HepG2 (cell line): ENCODE data around the gene TOR2A. TPM values are rescaled to one million over a fixed set of nuclear protein-coding genes. Genes with fewer than 3 reads are reported as not detected.

Source experiments
- ATAC-seq: fragments of 200-7000 bp; cut with Tn5 transposase; 3 replicates; pipeline ENCODE4 v1.9.1; 2020; ENCODE audit warnings: mild to moderate bottlenecking, moderate library complexity
- BruUV-seq: library from RNA; stranded (reverse); fragments of 400-500 nt; replicated peaks from 2 replicates; lab custom pipeline; 2021; lab: Mats Ljungman, UMichigan
- CTCF ChIA-PET: fragments of 300-600 bp; formaldehyde crosslinking; extraction: SDS; loops from one replicate; lab custom pipeline; 2021; ENCODE audit warnings: low total read pairs, inconsistent platforms, low intra/inter-chr PET ratio; lab: Yijun Ruan, JAX
- POLR2A ChIA-PET: fragments of 350-600 bp; sonication (Branson Sonifier 250); formaldehyde crosslinking; loops from one replicate; lab custom pipeline; 2020; ENCODE audit warnings: antibody characterized with exemption, inconsistent platforms; lab: Yijun Ruan, JAX
- DNase-seq: peaks from one replicate; pipeline ENCODE4 v3.0.0-alpha.2; 2015; ENCODE audit warnings: low spot score
- FAIRE-seq: peaks from 3 replicates; lab custom pipeline; 2011; peaks lifted over from hg19 to GRCh38; lab: Jason Lieb, UNC
- H2AFZ ChIP-seq: one replicate; pipeline ENCODE4 v1.6.1; 2011; ENCODE audit warnings: low read length, inconsistent platforms
- H3K27ac ChIP-seq: fragments of 300-600 bp; 3 replicates; pipeline ENCODE4 v1.8.0; 2011; ENCODE audit warnings: mixed run types, mild to moderate bottlenecking, mixed read lengths, low read length, inconsistent platforms; ENCODE audit not compliant: insufficient read depth; ENCODE audit errors: extremely low read length
- H3K27me3 ChIP-seq, 2 experiments: fragments of 200-600 bp in 1 of 2; 2 replicates in 1 of 2; 3 replicates in 1 of 2; pipeline versions ENCODE4 v1.6.0 to v1.8.0; 2011; ENCODE audit warnings: low read length in 2 of 2, mild to moderate bottlenecking in 2 of 2, moderate library complexity in 2 of 2, inconsistent platforms in 1 of 2; ENCODE audit not compliant: insufficient read depth in 2 of 2, control insufficient read depth in 1 of 2
- H3K36me3 ChIP-seq, 2 experiments: fragments of 200-600 bp in 1 of 2; replicated peaks in 1 of 2; 2 replicates in 1 of 2; 3 replicates in 1 of 2; pipeline versions ENCODE4 v1.5.1 to v1.8.0; 2011; ENCODE audit warnings: low read length in 2 of 2, inconsistent platforms in 1 of 2; ENCODE audit not compliant: insufficient read depth in 2 of 2, control insufficient read depth in 1 of 2
- H3K4me1 ChIP-seq: 2 replicates; pipeline ENCODE4 v1.5.1; 2012; ENCODE audit warnings: low read length, inconsistent platforms; ENCODE audit not compliant: insufficient read depth
- H3K4me2 ChIP-seq: 2 replicates; pipeline ENCODE4 v1.6.0; 2011; ENCODE audit warnings: low read depth, low read length, inconsistent platforms
- H3K4me3 ChIP-seq, 3 experiments: fragments of 200-600 bp in 1 of 3; sonication (generic), shearing (Covaris generic) in 1 of 3; replicated peaks in 1 of 3; 2 replicates each; pipeline ENCODE4 v1.5.1; 2011 to 2016; ENCODE audit warnings: low read length in 3 of 3, inconsistent platforms in 2 of 3, low read depth in 2 of 3, mild to moderate bottlenecking in 2 of 3, control low read depth in 1 of 3, mixed read lengths in 1 of 3; ENCODE audit not compliant: insufficient read depth in 1 of 3
- H3K79me2 ChIP-seq: one replicate; pipeline ENCODE4 v1.6.1; 2011; ENCODE audit warnings: low read length, inconsistent platforms; ENCODE audit not compliant: insufficient read depth
- H3K9ac ChIP-seq: 2 replicates; pipeline ENCODE4 v1.6.0; 2011; ENCODE audit warnings: mild to moderate bottlenecking, low read depth, low read length, inconsistent platforms; ENCODE audit not compliant: insufficient read depth
- H3K9me3 ChIP-seq: 2 replicates; pipeline ENCODE4 v1.5.1; 2012; ENCODE audit warnings: mild to moderate bottlenecking, low read length
- H4K20me1 ChIP-seq: 2 replicates; pipeline ENCODE4 v1.6.0; 2011; ENCODE audit warnings: inconsistent platforms, mild to moderate bottlenecking, low read length, moderate library complexity; ENCODE audit not compliant: insufficient read depth
- GATA4 ChIP-seq: sonication (generic); IDR thresholded peaks from 2 replicates; pipeline ENCODE4 v1.6.1; 2016; ENCODE audit warnings: antibody characterized with exemption, low read depth, borderline replicate concordance
- HOXA9 ChIP-seq: sonication (generic); formaldehyde crosslinking; IDR thresholded peaks from 2 replicates; pipeline ENCODE4 v1.8.1; 2022; ENCODE audit warnings: missing genetic modification reagents, mild to moderate bottlenecking, moderate library complexity, borderline replicate concordance
- MNT ChIP-seq: fragments of 450-650 bp; IDR thresholded peaks from 2 replicates; pipeline ENCODE4 v1.6.1; 2016
- NCOA2 ChIP-seq: sonication (generic); formaldehyde crosslinking; IDR thresholded peaks from 2 replicates; pipeline ENCODE4 v1.8.0; 2022; ENCODE audit warnings: inconsistent platforms
- ZBTB1 ChIP-seq: sonication (generic); formaldehyde crosslinking; IDR thresholded peaks from 2 replicates; pipeline ENCODE4 v1.4.0; 2020; ENCODE audit warnings: missing genetic modification reagents, borderline replicate concordance
- ZNF407 ChIP-seq: sonication (generic); formaldehyde crosslinking; IDR thresholded peaks from one replicate; pipeline ENCODE4 v1.5.1; 2020; ENCODE audit warnings: mild to moderate bottlenecking, missing genetic modification reagents; ENCODE audit errors: not compliant biosample characterization
- ZNF550 ChIP-seq: sonication (generic); formaldehyde crosslinking; IDR thresholded peaks from 2 replicates; pipeline ENCODE4 v1.4.0; 2020; ENCODE audit warnings: mild to moderate bottlenecking, missing genetic modification reagents, borderline replicate concordance
- ZNF670 ChIP-seq: sonication (generic); formaldehyde crosslinking; IDR thresholded peaks from 2 replicates; pipeline ENCODE4 v1.8.0; 2022; ENCODE audit warnings: mild to moderate bottlenecking, missing genetic modification reagents, borderline replicate concordance
- WGBS: methylation state at CpG from one replicate; pipeline ENCODE4 v1.1.6; 2017; ENCODE audit warnings: low lambda C conversion rate; 5-methylcytosine and 5-hydroxymethylcytosine counted together
- in situ Hi-C: cut with HindIII; loops from 2 replicates; pipeline ENCODE4 v1.10.0; 2017; ENCODE audit warnings: low pct_unique_long_range_greater_than_20kb; ENCODE audit not compliant: extremely low pct_ligation_motif_present
- intact Hi-C: fragments of 100-400 bp; cut with micrococcal nuclease; formaldehyde crosslinking; loops from one replicate; pipeline ENCODE4 v1.10.0; 2022; ENCODE audit not compliant: unreplicated experiment
- polyA plus RNA-seq, 8 experiments: library from polyadenylated mRNA; depleted of rRNA in 3 of 8; stranded (reverse) in 7 of 8; unstranded in 1 of 8; fragments of >200 nt; fragmentation: Illumina TruSeq in 4 of 8; extraction: Trizol in 4 of 8; gene quantifications; 2 replicates each; pipeline versions ENCODE4 v1.2.1 to v1.2.3, GENCODE V29; 2011 to 2016; ENCODE audit warnings: low read depth in 4 of 8, missing spikeins in 1 of 8, mixed read lengths in 1 of 8; ENCODE audit not compliant: insufficient read depth in 1 of 8
- total RNA-seq, 5 experiments: library from RNA; depleted of rRNA; stranded (reverse); fragments of >200 nt; fragmentation: Illumina TruSeq; extraction: Trizol; gene quantifications; 2 replicates each; pipeline ENCODE4 v1.2.3, GENCODE V29; 2016; ENCODE audit warnings: low read depth in 1 of 5
- TF ChIP-seq, protein P1 (sequence below): sonication (generic); formaldehyde crosslinking; IDR thresholded peaks from 2 replicates; pipeline ENCODE4 v1.4.0; 2020; ENCODE audit warnings: missing genetic modification reagents

TOR2A gene
- total and polyA plus RNA-seq, 2 of the 13 experiments (the other 11 are each of a cell fraction or from before 2014, with no cell fraction given), result 3.5 to 7.2 TPM

DNA sequence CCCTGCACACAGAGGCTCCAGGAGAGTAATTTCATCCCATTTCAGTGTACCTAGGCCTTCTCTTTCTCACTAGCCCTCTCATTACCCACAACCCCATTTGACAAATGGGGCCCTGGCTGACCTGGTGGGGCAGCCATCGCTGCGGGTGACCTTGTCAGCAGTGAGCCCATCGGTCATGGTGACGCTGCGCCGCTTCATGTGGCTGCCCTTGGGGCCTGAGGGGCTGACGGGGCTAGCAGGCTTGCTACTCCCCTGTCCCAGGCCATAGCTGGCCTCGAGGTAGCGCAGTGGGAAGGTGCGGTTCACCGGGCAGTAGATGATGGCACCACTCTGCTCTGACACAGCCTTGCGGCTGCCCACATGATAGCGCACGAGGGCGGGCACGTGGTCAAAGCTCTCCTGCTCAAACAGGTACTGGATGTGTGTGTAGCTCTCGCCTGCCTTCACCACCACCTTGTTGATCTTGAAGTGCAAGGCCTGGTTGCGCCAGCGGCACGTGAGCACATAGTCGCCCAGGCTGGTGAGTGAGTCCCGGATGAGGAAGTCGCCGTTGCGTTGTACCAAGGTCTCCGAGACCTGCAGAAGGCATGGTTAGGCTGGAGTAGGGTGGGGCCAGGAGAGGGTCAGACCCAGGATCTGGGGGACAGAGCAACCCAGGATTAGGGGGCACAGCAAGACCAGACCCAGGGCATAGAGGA, 14.1 kb upstream of the TOR2A start:
- ChIA-PET CTCF (no interaction called here), POLR2A (no interaction called here)
- Histone ChIP-seq H3K4me2 (no peak overlapping the region), H3K9ac (no peak overlapping the region), H2AFZ (no peak overlapping the region), H3K27ac (no peak overlapping the region), H3K79me2 (no peaks in the 10 kb centered on the region), H3K27me3 (peaks cover 4 to 59% of the 10 kb centered on the region in 2 experiments; a peak in 3 of 5 replicates), H3K36me3 (no peaks in the 10 kb centered on the region), H3K9me3 (no peaks in the 10 kb centered on the region), H3K4me3 (no peak overlapping the region), H3K4me1 (no peaks in the 10 kb centered on the region), H4K20me1 (no peaks in the 10 kb centered on the region)
- TF ChIP-seq, protein P1, sequence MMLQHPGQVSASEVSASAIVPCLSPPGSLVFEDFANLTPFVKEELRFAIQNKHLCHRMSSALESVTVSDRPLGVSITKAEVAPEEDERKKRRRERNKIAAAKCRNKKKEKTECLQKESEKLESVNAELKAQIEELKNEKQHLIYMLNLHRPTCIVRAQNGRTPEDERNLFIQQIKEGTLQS, result no peak
- TF ChIP-seq ZNF670 (CRISPR knock-in tag), result no peak
- TF ChIP-seq MNT, result peak; percentile 30; the same call in 1 of the 2 replicates
- TF ChIP-seq HOXA9 (CRISPR knock-in tag), result no peak
- TF ChIP-seq ZNF550, result no peak
- TF ChIP-seq ZBTB1, result no peak
- TF ChIP-seq GATA4, result no peak
- no peak for TF ChIP-seq NCOA2 (CRISPR knock-in tag)
- TF ChIP-seq ZNF407 (CRISPR knock-in tag), result no peak
- intact Hi-C loops (no loop called here), in situ Hi-C loops (no loop called here)
- ATAC-seq (no peak), FAIRE-seq (no peak), DNase-seq (no peak)
- no TSS peak for BruUV-seq
- 71% methylated on average over 11 of the region's 26 CpGs for WGBS
